HG03378 (cell line): Measurements from ENCODE around the gene CMSS1.

Experiments used
- ATAC-seq: cut with Tn5 transposase; IDR thresholded peaks from one replicate; pipeline ENCODE4 v1.9.1; 2021; ENCODE audit warnings: mild to moderate bottlenecking, moderate library complexity; ENCODE audit not compliant: unreplicated experiment

Gene CMSS1

DNA sequence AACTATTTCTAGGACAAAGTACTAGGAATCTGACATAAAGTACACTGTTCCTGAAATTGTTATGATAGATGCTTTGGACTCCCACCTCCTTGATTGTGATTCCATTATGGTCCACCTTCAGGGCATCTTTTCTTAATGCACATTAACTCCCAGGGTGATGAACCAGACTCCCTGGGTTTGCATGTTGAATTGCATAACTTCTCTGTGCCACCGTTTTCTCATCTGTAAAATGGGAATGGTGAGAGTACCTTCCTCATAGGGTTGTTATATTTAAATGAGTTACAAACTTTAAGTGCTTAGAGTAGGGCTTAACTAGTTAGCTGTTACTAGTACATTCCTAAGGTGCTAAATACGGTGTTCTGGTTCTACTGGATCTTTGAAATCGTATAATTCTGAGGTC lies 81.9 kb downstream of the CMSS1 start:
- ATAC-seq: no peak

GRCh38 chr3:99900248-99900647 lies 82.6 kb downstream of the CMSS1 start:
- no peak for ATAC-seq

- no peak for ATAC-seq
Observed at GRCh38 chr3:99901200-99901926, 83.7 kb downstream of the CMSS1 start.

DNA sequence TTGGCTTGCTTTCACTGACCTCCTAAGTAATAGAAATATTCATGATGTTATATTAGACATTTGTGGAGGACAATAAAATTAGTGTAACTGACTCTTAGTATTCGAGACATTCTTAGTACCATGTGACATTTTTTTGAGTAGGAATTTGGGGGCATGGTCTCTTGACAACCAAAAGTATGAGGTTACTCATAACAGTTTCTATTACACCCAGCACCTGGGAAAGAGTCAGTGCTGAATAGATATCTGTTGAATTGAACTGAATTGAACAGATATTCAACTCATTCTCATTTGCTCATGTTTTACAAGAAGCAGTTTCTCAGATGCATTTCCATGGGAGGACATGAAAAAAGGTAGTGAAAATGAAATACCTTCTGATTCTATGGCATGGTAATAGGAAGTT lies 84.4 kb downstream of the CMSS1 start:
- no peak for ATAC-seq

GRCh38 chr3:99903869-99904268 lies 86.2 kb downstream of the CMSS1 start:
- no peak for ATAC-seq

- ATAC-seq: no peak
Observed at GRCh38 chr3:99907959-99908544, 90.4 kb downstream of the CMSS1 start.

- no peak for ATAC-seq
Observed at GRCh38 chr3:99909714-99910495, 92.2 kb downstream of the CMSS1 start.

GRCh38 chr3:99910752-99911290 lies 93.2 kb downstream of the CMSS1 start:
- ATAC-seq: no peak

DNA sequence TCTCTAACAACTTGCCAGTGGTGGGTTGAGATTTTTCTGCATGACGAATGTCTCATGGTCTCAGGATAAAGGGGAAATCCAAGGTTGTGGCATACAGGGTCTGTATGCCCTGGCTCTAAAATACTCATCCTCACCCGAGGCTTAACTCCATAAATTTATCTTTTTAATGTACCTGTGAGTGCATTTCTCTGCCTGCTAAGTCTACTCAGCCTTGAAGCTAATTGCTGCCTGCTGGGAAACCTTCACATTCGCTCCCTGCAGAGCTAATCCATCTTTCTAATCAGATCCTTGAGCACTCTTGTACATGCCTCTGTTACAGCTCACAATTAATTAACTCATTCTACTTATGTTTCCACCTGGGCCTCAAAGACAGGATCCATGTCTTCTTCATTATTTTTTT lies 93.8 kb downstream of the CMSS1 start:
- no peak for ATAC-seq

DNA sequence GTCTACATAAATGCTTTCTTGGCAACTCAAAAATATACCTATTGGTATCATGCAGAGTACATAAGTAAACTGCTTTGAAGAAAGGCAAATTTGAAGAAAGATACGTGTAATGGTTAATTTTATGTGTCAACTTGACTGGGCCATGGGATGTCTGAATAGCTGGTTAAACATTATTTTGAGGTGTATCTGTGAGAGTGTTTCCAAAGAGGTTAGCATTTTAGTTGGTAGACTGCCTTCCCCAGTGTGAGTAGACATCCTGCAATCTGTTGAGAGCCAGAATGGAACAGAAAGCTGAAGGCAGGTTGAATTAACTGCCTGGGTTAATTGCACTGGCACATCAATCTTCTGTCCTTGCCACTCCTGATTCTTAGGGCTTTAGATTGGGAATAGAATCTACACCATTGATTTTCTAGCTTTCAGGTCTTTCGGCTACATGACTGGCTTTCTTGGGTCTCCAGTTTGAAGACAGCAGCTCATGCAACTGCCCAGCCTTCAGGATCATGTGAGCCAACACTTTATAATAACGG lies 98.3 kb downstream of the CMSS1 start:
- ATAC-seq: no peak

DNA sequence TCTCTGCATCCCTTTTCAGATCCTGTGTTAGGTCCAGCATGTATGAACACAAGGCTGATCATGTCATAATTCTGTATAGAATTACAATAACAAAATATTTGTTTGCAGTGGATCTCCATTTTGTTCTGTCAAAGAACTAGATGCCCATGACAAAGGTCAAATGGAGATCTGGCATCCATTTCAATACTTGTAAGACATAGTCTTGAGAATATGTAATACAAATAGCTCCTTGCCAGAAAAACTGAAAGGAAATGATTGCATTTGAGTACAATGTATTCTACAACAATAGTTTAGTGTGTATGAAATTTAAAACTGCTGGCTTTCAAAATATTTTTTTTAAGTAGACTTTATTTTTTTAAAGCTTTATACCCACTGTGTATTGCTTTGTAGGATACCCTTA lies 101.1 kb downstream of the CMSS1 start:
- no peak for ATAC-seq

- ATAC-seq: no peak
Observed at GRCh38 chr3:99919694-99920093, 102.0 kb downstream of the CMSS1 start.

DNA sequence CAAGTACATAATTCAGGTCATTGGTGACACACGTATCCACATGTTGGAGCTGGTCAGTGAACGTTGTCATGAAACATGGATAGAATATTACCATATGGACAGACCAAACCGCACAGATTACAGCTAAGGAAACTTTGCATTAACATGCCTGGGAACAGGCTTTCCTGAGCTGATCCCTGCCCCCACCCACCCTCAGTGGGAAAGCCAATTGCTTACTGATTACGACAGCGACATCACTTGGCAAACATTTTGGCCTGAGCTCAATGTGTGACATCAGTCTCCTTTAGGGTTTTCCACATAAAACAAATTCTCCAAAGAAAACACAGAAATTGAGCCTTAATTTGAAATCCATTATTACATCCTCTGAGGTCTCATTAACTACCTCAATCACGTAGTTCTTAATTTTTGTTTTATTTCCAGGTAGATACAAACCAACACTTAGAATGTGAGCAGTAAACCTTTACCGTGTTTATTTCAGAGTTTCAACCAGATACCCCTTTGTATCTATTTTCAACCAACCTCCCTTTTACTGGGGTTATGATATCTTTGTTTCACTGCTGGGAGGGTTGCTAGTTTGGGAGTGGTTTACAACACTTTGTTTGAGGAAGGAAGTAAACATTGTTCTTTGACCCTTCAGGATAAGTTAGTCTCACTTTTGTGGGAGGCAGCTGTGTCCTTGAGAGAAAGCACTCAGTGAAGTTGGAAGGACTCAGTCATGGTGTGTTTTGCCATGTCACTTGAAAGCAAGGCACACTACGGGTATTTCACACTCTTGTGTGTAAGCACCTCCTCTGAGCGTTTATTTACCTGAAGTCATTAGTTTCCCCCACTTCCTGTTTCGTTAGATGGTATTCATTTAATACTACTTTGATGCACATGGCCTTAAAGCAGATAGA lies 103.1 kb downstream of the CMSS1 start:
- ATAC-seq: peak; percentile 49

DNA sequence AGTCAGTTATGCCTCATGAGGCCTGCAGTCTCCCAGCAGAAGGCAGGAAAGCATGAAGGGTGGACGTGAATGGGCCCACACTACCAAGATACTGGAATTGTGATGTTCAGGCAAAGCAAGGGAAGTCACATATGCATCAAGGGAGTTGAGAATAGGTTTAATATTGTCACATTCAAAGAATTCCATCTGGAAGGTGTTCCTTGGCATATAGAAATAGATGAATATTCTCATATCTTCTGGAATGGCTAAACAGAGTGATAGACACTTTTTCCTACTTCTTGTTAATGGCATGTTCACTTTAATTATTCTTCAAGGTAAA lies 103.7 kb downstream of the CMSS1 start:
- ATAC-seq: no peak

DNA sequence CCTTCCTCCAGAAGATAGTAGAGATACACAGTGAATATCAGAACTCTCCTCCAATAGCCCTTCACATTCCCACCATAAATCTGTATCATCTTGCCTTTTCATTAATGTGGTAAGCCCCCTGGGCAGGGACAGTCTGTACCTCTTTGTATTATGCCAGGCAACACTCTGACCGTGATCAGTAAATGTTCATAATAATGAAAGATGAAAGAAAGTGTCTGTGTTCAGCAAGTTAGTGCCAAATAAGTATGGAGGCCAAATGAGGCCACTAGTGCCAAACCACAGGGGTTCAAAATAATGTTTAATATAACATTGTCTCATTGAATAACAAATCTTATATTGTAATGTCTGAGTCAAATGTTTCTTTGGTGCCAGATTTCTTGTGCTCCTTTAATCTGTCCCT lies 104.3 kb downstream of the CMSS1 start:
- no peak for ATAC-seq

GRCh38 chr3:99923873-99924272 lies 106.2 kb downstream of the CMSS1 start:
- ATAC-seq: no peak

DNA sequence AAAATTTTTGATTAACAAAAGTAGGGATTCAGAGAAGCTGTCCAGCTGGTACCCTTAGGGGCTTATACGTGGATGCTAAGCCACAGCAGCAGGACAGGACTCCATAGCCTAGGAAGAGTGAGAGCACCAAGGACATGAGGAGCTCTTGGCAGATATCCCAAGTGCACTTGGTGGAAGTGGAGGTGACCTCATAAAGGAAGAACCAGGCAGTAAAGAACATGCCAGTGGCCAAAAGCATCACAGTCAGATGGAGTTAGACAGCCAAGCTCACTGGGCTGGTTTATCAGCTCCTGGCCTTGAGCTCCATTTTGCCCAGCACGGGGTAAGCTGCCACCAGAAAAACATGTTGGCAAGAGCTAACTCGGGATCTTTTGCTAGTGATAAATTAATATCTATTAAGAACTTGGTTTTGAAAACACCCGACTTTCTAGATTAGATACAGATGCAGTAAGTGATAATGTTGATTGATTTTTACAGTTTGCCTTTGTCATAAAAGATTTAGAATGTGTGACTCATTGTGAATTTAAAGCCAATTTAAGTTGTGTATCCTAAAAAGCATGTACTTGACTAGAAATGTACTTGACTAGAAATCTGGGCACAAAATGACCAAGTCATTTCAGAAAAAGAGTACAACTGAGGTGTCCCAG lies 108.0 kb downstream of the CMSS1 start:
- no peak for ATAC-seq

- ATAC-seq: no peak
Observed at GRCh38 chr3:99927671-99928457, 110.2 kb downstream of the CMSS1 start.
